Large intestine (tissue), 3 donors: ENCODE data around the gene LPP. TPM values are rescaled to one million over a fixed set of nuclear protein-coding genes. Genes with fewer than 3 reads are reported as not detected.

Experiments used
- DNase-seq, 2 donors: peaks; one replicate each; pipeline versions ENCODE4 v3.0.0 to v3.0.0-alpha.2; 2013
- H3K27ac ChIP-seq: one replicate; pipeline ENCODE4 v1.5.1; 2013; ENCODE audit warnings: low read length
- H3K27me3 ChIP-seq: 2 replicates; pipeline ENCODE4 v1.6.1; 2013; ENCODE audit warnings: low read length; ENCODE audit not compliant: control insufficient read depth, insufficient read depth
- H3K36me3 ChIP-seq: 2 replicates; pipeline ENCODE4 v1.6.1; 2013; ENCODE audit warnings: low read length; ENCODE audit not compliant: control insufficient read depth, insufficient read depth
- H3K4me1 ChIP-seq: one replicate; pipeline ENCODE4 v1.6.1; 2013; ENCODE audit warnings: low read length; ENCODE audit not compliant: control insufficient read depth, insufficient read depth
- H3K4me3 ChIP-seq: one replicate; pipeline ENCODE4 v1.5.1; 2013; ENCODE audit warnings: low read length
- H3K9me3 ChIP-seq: one replicate; pipeline ENCODE4 v1.6.1; 2013; ENCODE audit warnings: mild to moderate bottlenecking, low read depth, low read length, moderate library complexity; ENCODE audit not compliant: control insufficient read depth
- WGBS: methylation state at CpG from one replicate; pipeline ENCODE4 v1.1.5; 2013; ENCODE audit warnings: low lambda C conversion rate; ENCODE audit not compliant: insufficient coverage; 5-methylcytosine and 5-hydroxymethylcytosine counted together
- polyA plus RNA-seq: library from polyadenylated mRNA; unstranded; fragments of 120-200 nt; gene quantifications from one replicate; pipeline ENCODE4 v1.2.1, GENCODE V29; 2013

The LPP gene
- polyA plus RNA-seq, 1 donor = 41.2 TPM

- no peaks in the 10 kb centered on the region for H3K4me1 ChIP-seq
- H3K36me3 ChIP-seq = no peaks in the 10 kb centered on the region
- no peak overlapping the region for H3K4me3 ChIP-seq
- no peaks in the 10 kb centered on the region for H3K9me3 ChIP-seq
- WGBS = 96% methylated on average over 3 of the region's 5 CpGs
- no peaks in the 10 kb centered on the region for H3K27me3 ChIP-seq
- no peak overlapping the region for H3K27ac ChIP-seq
- DNase-seq = no peak
These were observed 781.0 kb downstream of the LPP start for GRCh38 chr3:188934989-188935388.

GRCh38 chr3:188936597-188937107, 782.7 kb downstream of the LPP start:
- H3K9me3 ChIP-seq = no peaks in the 10 kb centered on the region
- H3K27ac ChIP-seq = no peak overlapping the region
- no peak for DNase-seq
- no peaks in the 10 kb centered on the region for H3K4me1 ChIP-seq
- H3K4me3 ChIP-seq = no peak overlapping the region
- H3K27me3 ChIP-seq = no peaks in the 10 kb centered on the region
- H3K36me3 ChIP-seq = no peaks in the 10 kb centered on the region
- WGBS = 80% methylated on average over 1 of the region's 3 CpGs

GRCh38 chr3:188937389-188937788, 783.4 kb downstream of the LPP start:
- H3K27ac ChIP-seq = no peak overlapping the region
- no CpG with 5 or more reads among the region's 7 CpGs for WGBS

GRCh38 chr3:188938999-188939398, 785.0 kb downstream of the LPP start:
- H3K4me3 ChIP-seq = no peak overlapping the region
- H3K27ac ChIP-seq = no peak overlapping the region
- no peaks in the 10 kb centered on the region for H3K27me3 ChIP-seq
- no peaks in the 10 kb centered on the region for H3K4me1 ChIP-seq
- no peaks in the 10 kb centered on the region for H3K36me3 ChIP-seq
- H3K9me3 ChIP-seq = no peaks in the 10 kb centered on the region
- no peak for DNase-seq
- WGBS = 100% methylated on average over 1 of the region's 3 CpGs

More at GRCh38 chr3:188937389-188937788, 783.4 kb downstream of the LPP start:
- no peaks in the 10 kb centered on the region for H3K9me3 ChIP-seq
- no peaks in the 10 kb centered on the region for H3K36me3 ChIP-seq
- H3K27me3 ChIP-seq = no peaks in the 10 kb centered on the region
- H3K4me3 ChIP-seq = no peak overlapping the region
- no peaks in the 10 kb centered on the region for H3K4me1 ChIP-seq
- no peak for DNase-seq

- no peak for DNase-seq
- H3K9me3 ChIP-seq = no peaks in the 10 kb centered on the region
- WGBS = no CpG with 5 or more reads among the region's 5 CpGs
- H3K36me3 ChIP-seq = no peaks in the 10 kb centered on the region
- no peak overlapping the region for H3K4me3 ChIP-seq
- no peaks in the 10 kb centered on the region for H3K4me1 ChIP-seq
- no peaks in the 10 kb centered on the region for H3K27me3 ChIP-seq
- H3K27ac ChIP-seq = no peak overlapping the region
These were observed 786.0 kb downstream of the LPP start for GRCh38 chr3:188939814-188940572.
